ENCODE measurements around the gene CADPS. TPM values are rescaled to one million over a fixed set of nuclear protein-coding genes. Genes with fewer than 3 reads are reported as not detected.

Gene CADPS
- total and polyA plus RNA-seq, 9 of the 15 experiments (the other 6 are each of a cell fraction or from before 2014, with no cell fraction given), result not detected

GRCh38 chr3:62898530-62899496 is 23.6 kb upstream of the CADPS start:
- Histone ChIP-seq H3K4me2 (ENCODE audit: insufficient read depth, low read length) (no peak overlapping the region), H3K4me3 (no peak overlapping the region), H3K9me3 (replicated peaks; ENCODE audit: control insufficient read depth, insufficient read depth, low read depth, low read length) (no peaks in the 10 kb centered on the region), H3K9me1 (ENCODE audit: control insufficient read depth, insufficient read depth, low read length) (no peaks in the 10 kb centered on the region), H2AFZ (ENCODE audit: low read depth, low read length) (no peak overlapping the region), H3K27ac (ENCODE audit: extremely low read depth, low read depth, low read length) (no peak overlapping the region), H3K27me3 (ENCODE audit: control insufficient read depth in 2 of 2, insufficient read depth in 2 of 2, low read length in 2 of 2) (no peaks in the 10 kb centered on the region), H3K9ac (ENCODE audit: insufficient read depth in 1 of 2, low read depth in 2 of 2, low read length in 2 of 2) (no peak overlapping the region), H3K79me2 (ENCODE audit: control insufficient read depth, insufficient read depth, low read length) (no peaks in the 10 kb centered on the region), H3K36me3 (ENCODE audit: control insufficient read depth, insufficient read depth, low read length) (no peaks in the 10 kb centered on the region), H3K4me1 (replicated peaks in 1 of 2; ENCODE audit: control insufficient read depth in 2 of 2, insufficient read depth in 2 of 2, low read length in 2 of 2) (no peaks in the 10 kb centered on the region), H4K20me1 (replicated peaks; ENCODE audit: control insufficient read depth, insufficient read depth, low read length) (no peaks in the 10 kb centered on the region)
- no peak for TF ChIP-seq ZBTB34 (CRISPR knock-in tag; IDR thresholded peaks at IDR 0.05)
- TF ChIP-seq TAF9B (IDR thresholded peaks at IDR 0.05; ENCODE audit: partially characterized antibody), result no peak
- 0 out of 2 replicates have a peak, but pooled peaks have one; percentile 7 for TF ChIP-seq MAFG (tag; conservative IDR thresholded peaks at IDR 0.05)
- TF ChIP-seq NFE2 (IDR thresholded peaks at IDR 0.05; ENCODE audit: low read depth), result no peak
- TF ChIP-seq ARNT (IDR thresholded peaks at IDR 0.05), result no peak
- TF ChIP-seq, protein P1, sequence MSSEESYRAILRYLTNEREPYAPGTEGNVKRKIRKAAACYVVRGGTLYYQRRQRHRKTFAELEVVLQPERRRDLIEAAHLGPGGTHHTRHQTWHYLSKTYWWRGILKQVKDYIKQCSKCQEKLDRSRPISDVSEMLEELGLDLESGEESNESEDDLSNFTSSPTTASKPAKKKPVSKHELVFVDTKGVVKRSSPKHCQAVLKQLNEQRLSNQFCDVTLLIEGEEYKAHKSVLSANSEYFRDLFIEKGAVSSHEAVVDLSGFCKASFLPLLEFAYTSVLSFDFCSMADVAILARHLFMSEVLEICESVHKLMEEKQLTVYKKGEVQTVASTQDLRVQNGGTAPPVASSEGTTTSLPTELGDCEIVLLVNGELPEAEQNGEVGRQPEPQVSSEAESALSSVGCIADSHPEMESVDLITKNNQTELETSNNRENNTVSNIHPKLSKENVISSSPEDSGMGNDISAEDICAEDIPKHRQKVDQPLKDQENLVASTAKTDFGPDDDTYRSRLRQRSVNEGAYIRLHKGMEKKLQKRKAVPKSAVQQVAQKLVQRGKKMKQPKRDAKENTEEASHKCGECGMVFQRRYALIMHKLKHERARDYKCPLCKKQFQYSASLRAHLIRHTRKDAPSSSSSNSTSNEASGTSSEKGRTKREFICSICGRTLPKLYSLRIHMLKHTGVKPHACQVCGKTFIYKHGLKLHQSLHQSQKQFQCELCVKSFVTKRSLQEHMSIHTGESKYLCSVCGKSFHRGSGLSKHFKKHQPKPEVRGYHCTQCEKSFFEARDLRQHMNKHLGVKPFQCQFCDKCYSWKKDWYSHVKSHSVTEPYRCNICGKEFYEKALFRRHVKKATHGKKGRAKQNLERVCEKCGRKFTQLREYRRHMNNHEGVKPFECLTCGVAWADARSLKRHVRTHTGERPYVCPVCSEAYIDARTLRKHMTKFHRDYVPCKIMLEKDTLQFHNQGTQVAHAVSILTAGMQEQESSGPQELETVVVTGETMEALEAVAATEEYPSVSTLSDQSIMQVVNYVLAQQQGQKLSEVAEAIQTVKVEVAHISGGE (CRISPR knock-in tag; IDR thresholded peaks at IDR 0.05), result 0 out of 6 replicates have a peak, but pooled peaks of 1 of the 3 experiments have one; percentile 28
- no TSS peak for BruUV-seq (replicated peaks)
- DNase-seq (ENCODE audit: extremely low read depth in 1 of 4, low spot score in 3 of 4) (no peak), ATAC-seq (no peak), FAIRE-seq (no peak)
- ChIA-PET POLR2A (no interaction called here), CTCF (ENCODE audit: low intra/inter-chr PET ratio) (no interaction called here)
- 0% methylated on average over 2 of the region's 2 CpGs for WGBS (ENCODE audit: insufficient coverage, low coverage, missing lambda C conversion rate)
- intact Hi-C loops (cut with micrococcal nuclease) (no loop called here), in situ Hi-C loops (cut with MboI) (no loop called here)

Measured in K562 (cell line).